HCT116 (cell line): ENCODE measurements around the gene SP7. TPM values are rescaled to one million over a fixed set of nuclear protein-coding genes. Genes with fewer than 3 reads are reported as not detected.

ENCODE experiments used
- ATAC-seq: fragments of 200-7000 bp; cut with Tn5 transposase; 2 replicates; pipeline ENCODE4 v1.9.1; 2020; ENCODE audit warnings: mild to moderate bottlenecking, moderate library complexity
- BruUV-seq: library from RNA; stranded (reverse); fragments of 400-500 nt; replicated peaks from 2 replicates; lab custom pipeline; 2021; lab: Mats Ljungman, UMichigan
- CTCF ChIA-PET: fragments of 300-600 bp; sonication (Branson Sonifier 250); formaldehyde crosslinking; loops from one replicate; lab custom pipeline; 2021; ENCODE audit warnings: antibody characterized with exemption; lab: Charles Lee
- POLR2A ChIA-PET: fragments of 300-600, 350-600 bp; sonication (Branson Sonifier 250); formaldehyde crosslinking; loops from one replicate; lab custom pipeline; 2021; ENCODE audit warnings: antibody characterized with exemption; lab: Charles Lee
- RAD21 ChIA-PET, 2 experiments: fragments of 300-600 bp; sonication (Branson Sonifier 250); formaldehyde crosslinking; loops; one replicate each; lab custom pipeline; 2023; ENCODE audit warnings: low total read pairs in 2 of 2; ENCODE audit not compliant: uncharacterized antibody in 2 of 2, unreplicated experiment in 2 of 2, low non-redundant PET in 1 of 2; lab: Charles Lee
- DNase-seq: peaks from one replicate; pipeline ENCODE4 v3.0.0-alpha.2; 2010; ENCODE audit warnings: low read depth, low spot score
- H2AFZ ChIP-seq: fragments of 200-600 bp; shearing (Covaris generic), sonication (generic); 2 replicates; pipeline ENCODE4 v1.6.1; 2017; ENCODE audit warnings: low read depth, mixed run types, mixed read lengths, antibody characterized with exemption, low read length; ENCODE audit not compliant: poor library complexity, severe bottlenecking
- H3K27ac ChIP-seq: 2 replicates; pipeline ENCODE4 v1.5.1; 2012; ENCODE audit warnings: low read depth, low read length
- H3K27me3 ChIP-seq: fragments of 200-600 bp; sonication (generic); 2 replicates; pipeline ENCODE4 v1.6.1; 2016; ENCODE audit warnings: mixed run types, low read length, mixed read lengths; ENCODE audit not compliant: insufficient read depth
- H3K36me3 ChIP-seq, 2 experiments: fragments of 200-500 bp in 1 of 2; fragments of 200-600 bp in 1 of 2; sonication (Bioruptor generic) in 1 of 2; sonication (generic) in 1 of 2; 2 replicates each; pipeline versions ENCODE4 v1.5.1 to v1.6.1; 2014 to 2016; ENCODE audit warnings: low read length in 2 of 2, inconsistent platforms in 1 of 2, mixed read lengths in 1 of 2, mixed run types in 1 of 2; ENCODE audit not compliant: insufficient read depth in 2 of 2, control insufficient read depth in 1 of 2
- H3K4me1 ChIP-seq, 2 experiments: fragments of 200-600 bp in 1 of 2; sonication (generic) in 1 of 2; 2 replicates each; pipeline versions ENCODE4 v1.5.1 to v1.6.1; 2012 to 2017; ENCODE audit warnings: low read length in 2 of 2, inconsistent platforms in 1 of 2, mild to moderate bottlenecking in 1 of 2, mixed read lengths in 1 of 2, mixed run types in 1 of 2, moderate library complexity in 1 of 2; ENCODE audit not compliant: insufficient read depth in 2 of 2, control insufficient read depth in 1 of 2
- H3K4me2 ChIP-seq: fragments of 200-600 bp; sonication (generic); 2 replicates; pipeline ENCODE4 v1.6.1; 2017; ENCODE audit warnings: mixed run types, low read length, mixed read lengths
- H3K4me3 ChIP-seq, 2 experiments: fragments of 200-600 bp in 1 of 2; sonication (generic) in 1 of 2; replicated peaks in 1 of 2; 2 replicates each; pipeline ENCODE4 v1.5.1; 2011 to 2016; ENCODE audit warnings: low read length in 2 of 2, control low read depth in 1 of 2, low read depth in 1 of 2, mild to moderate bottlenecking in 1 of 2, mixed read lengths in 1 of 2, mixed run types in 1 of 2
- H3K79me2 ChIP-seq: fragments of 200-600 bp; sonication (generic); 2 replicates; pipeline ENCODE4 v1.6.1; 2017; ENCODE audit warnings: mild to moderate bottlenecking, mixed run types, low read length, moderate library complexity, mixed read lengths; ENCODE audit not compliant: insufficient read depth
- H3K9ac ChIP-seq: fragments of 200-600 bp; sonication (generic); 2 replicates; pipeline ENCODE4 v1.6.1; 2016; ENCODE audit warnings: low read length, mixed read lengths
- H3K9me2 ChIP-seq: fragments of 200-600 bp; sonication (generic), shearing (Covaris generic); 2 replicates; pipeline ENCODE4 v1.6.1; 2017; ENCODE audit warnings: mixed run types, mild to moderate bottlenecking, moderate library complexity; ENCODE audit not compliant: insufficient read depth
- H3K9me3 ChIP-seq, 2 experiments: fragments of 200-500 bp in 1 of 2; fragments of 200-600 bp in 1 of 2; sonication (Bioruptor generic) in 1 of 2; sonication (generic) in 1 of 2; 2 replicates each; pipeline ENCODE4 v1.6.1; 2014 to 2017; ENCODE audit warnings: low read length in 2 of 2, mixed read lengths in 2 of 2, inconsistent platforms in 1 of 2, low read depth in 1 of 2, mild to moderate bottlenecking in 1 of 2, mixed run types in 1 of 2, moderate library complexity in 1 of 2; ENCODE audit not compliant: control insufficient read depth in 1 of 2, insufficient read depth in 1 of 2
- H4K20me1 ChIP-seq: fragments of 200-600 bp; sonication (generic), shearing (Covaris generic); 2 replicates; pipeline ENCODE4 v1.6.1; 2017; ENCODE audit warnings: mixed run types, mild to moderate bottlenecking, moderate library complexity; ENCODE audit not compliant: insufficient read depth
- EZH2phosphoT487 ChIP-seq: fragments of 200-600 bp; IDR thresholded peaks from 2 replicates; pipeline ENCODE4 v1.6.1; 2018; ENCODE audit warnings: antibody characterized with exemption, borderline replicate concordance
- FOSL1 ChIP-seq: IDR thresholded peaks from 2 replicates; pipeline ENCODE4 v1.6.1; 2012; ENCODE audit warnings: low read depth
- POLR2AphosphoS5 ChIP-seq: IDR thresholded peaks from 2 replicates; pipeline ENCODE4 v1.6.1; 2011; ENCODE audit warnings: mild to moderate bottlenecking, low read depth, low read length, moderate library complexity
- RAD21 ChIP-seq: IDR thresholded peaks from 2 replicates; pipeline ENCODE4 v1.6.1; 2012; ENCODE audit warnings: low read depth, mild to moderate bottlenecking
- TCF7L2 ChIP-seq: IDR thresholded peaks from 2 replicates; pipeline ENCODE4 v1.7.0; 2011; ENCODE audit warnings: borderline replicate concordance, inconsistent platforms; ENCODE audit not compliant: insufficient read depth, insufficient read length; ENCODE audit errors: extremely low read depth
- YY1 ChIP-seq: IDR thresholded peaks from 2 replicates; pipeline ENCODE4 v1.6.1; 2011; ENCODE audit warnings: low read length, low read depth, moderate library complexity, mild to moderate bottlenecking; ENCODE audit not compliant: insufficient replicate concordance; ENCODE audit errors: extremely low read depth
- ZNF274 ChIP-seq: fragments of 200-500 bp; sonication (Bioruptor generic); IDR thresholded peaks from 2 replicates; pipeline ENCODE4 v1.6.1; 2014; ENCODE audit warnings: mild to moderate bottlenecking, low read depth, low read length, inconsistent platforms
- intact Hi-C: fragments of 100-400 bp; cut with micrococcal nuclease; formaldehyde crosslinking; loops from 2 replicates; pipeline ENCODE4 v1.10.0; 2022
- total RNA-seq: library from RNA; stranded (reverse); gene quantifications from one replicate; pipeline ENCODE4 v1.2.1, GENCODE V29; 2021; ENCODE audit not compliant: unreplicated experiment
- TF ChIP-seq, protein P1 (sequence below): IDR thresholded peaks from 2 replicates; pipeline ENCODE4 v1.6.1; 2012
- TF ChIP-seq, protein P2 (sequence below): IDR thresholded peaks from 2 replicates; pipeline ENCODE4 v1.6.1; 2011; ENCODE audit warnings: mild to moderate bottlenecking, low read length, moderate library complexity; ENCODE audit not compliant: insufficient replicate concordance; ENCODE audit errors: extremely low read depth
- TF ChIP-seq, protein P3 (sequence below): IDR thresholded peaks from 2 replicates; pipeline ENCODE4 v1.6.1; 2012

SP7 gene
- total RNA-seq, 1 experiment from 2014 or later, result not detected

DNA sequence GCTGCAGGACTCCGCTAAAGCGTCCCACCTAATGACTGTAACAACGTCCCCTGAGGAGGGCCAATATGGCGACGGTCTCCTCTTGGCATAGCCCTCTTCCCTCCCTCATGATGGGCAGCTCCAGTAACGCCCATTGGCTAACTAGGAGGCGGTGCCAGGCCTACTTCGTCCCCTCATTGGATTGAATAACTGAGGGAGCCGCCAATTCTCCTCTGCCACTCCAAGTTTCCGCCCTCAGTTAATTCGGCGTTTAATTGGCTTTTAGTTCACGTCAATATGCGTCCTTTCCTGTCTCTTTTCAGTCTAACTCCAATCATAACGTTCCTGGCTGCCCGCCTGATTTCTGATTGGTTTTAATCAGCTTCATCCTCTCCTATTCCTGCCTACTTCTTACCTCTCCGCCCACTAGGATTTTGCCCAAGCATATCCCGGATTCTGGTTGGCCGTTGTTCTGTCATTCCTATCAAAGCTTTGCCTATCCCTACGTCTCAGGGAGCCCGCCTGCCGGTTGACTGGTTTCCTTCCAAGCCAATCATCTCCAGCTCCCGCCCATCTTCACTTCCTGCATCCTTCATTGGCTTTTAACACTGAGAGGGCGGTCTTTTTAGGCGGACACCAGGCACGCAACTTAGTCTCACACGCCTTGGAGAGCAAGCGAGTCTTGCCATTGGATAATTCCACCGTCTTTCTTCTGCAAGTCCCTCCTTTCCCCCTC, 43.4 kb upstream of the SP7 start:
- DNase-seq, result peak; percentile 100
- ATAC-seq, result peak; percentile 78
- H3K36me3 ChIP-seq, result peaks cover 15 to 22% of the 10 kb centered on the region in 2 experiments
- H3K9ac ChIP-seq, result peak overlapping the region; percentile 82
- H3K9me3 ChIP-seq, result no peaks in the 10 kb centered on the region
- RAD21 ChIA-PET, result interaction anchor here (0.7 to 1.2 kb wide), 3 partner anchors 27 to 53 kb away, joined by 3 to 7 read pairs (median 6); no protein-coding TSS in a partner anchor
- H3K27me3 ChIP-seq, result no peaks in the 10 kb centered on the region
- BruUV-seq, result no TSS peak
- no peaks in the 10 kb centered on the region for H3K9me2 ChIP-seq
- H3K4me2 ChIP-seq, result peak overlapping the region; percentile 85
- peaks cover 28 to 51% of the 10 kb centered on the region in 2 experiments for H3K4me1 ChIP-seq
- TF ChIP-seq, protein P1, sequence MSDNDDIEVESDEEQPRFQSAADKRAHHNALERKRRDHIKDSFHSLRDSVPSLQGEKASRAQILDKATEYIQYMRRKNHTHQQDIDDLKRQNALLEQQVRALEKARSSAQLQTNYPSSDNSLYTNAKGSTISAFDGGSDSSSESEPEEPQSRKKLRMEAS, result no peak
- TF ChIP-seq, protein P2, sequence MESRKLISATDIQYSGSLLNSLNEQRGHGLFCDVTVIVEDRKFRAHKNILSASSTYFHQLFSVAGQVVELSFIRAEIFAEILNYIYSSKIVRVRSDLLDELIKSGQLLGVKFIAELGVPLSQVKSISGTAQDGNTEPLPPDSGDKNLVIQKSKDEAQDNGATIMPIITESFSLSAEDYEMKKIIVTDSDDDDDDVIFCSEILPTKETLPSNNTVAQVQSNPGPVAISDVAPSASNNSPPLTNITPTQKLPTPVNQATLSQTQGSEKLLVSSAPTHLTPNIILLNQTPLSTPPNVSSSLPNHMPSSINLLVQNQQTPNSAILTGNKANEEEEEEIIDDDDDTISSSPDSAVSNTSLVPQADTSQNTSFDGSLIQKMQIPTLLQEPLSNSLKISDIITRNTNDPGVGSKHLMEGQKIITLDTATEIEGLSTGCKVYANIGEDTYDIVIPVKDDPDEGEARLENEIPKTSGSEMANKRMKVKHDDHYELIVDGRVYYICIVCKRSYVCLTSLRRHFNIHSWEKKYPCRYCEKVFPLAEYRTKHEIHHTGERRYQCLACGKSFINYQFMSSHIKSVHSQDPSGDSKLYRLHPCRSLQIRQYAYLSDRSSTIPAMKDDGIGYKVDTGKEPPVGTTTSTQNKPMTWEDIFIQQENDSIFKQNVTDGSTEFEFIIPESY, result no peak
- TF ChIP-seq POLR2AphosphoS5 (peak; percentile 95), ZNF274 (no peak), EZH2phosphoT487 (no peak), RAD21 (no peak), TCF7L2 (peak; percentile 58), YY1 (peak; percentile 96), FOSL1 (no peak)
- TF ChIP-seq, protein P3, sequence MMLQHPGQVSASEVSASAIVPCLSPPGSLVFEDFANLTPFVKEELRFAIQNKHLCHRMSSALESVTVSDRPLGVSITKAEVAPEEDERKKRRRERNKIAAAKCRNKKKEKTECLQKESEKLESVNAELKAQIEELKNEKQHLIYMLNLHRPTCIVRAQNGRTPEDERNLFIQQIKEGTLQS, result no peak
- H2AFZ ChIP-seq, result no peak overlapping the region
- POLR2A ChIA-PET, result interaction anchor here (0.6 to 3.5 kb wide), 16 partner anchors 8 to 301 kb away, joined by 3 to 32 read pairs (median 6); partner anchors contain the start of genes AAAS, SPRYD3 and TARBP2
- H4K20me1 ChIP-seq, result no peaks in the 10 kb centered on the region
- H3K79me2 ChIP-seq, result peaks cover 34% of the 10 kb centered on the region
- peak overlapping the region; percentile 89 for H3K27ac ChIP-seq
- CTCF ChIA-PET, result interaction anchor here (1.0 to 6.9 kb wide), 6 partner anchors 27 to 129 kb away, joined by 3 to 99 read pairs (median 12); partner anchors contain the start of gene AAAS
- intact Hi-C loops, result loop anchor here (2.0 to 5.0 kb wide), 3 partner anchors 41 to 73 kb away; partner anchors contain the start of gene PCBP2
- peak overlapping the region; percentile 63 to 71 for H3K4me3 ChIP-seq
